OCI-LY7 (cell line): ENCODE data around the gene WBP4. TPM values are rescaled to one million over a fixed set of nuclear protein-coding genes. Genes with fewer than 3 reads are reported as not detected.

Experiments
- BruUV-seq: library from RNA; stranded (reverse); fragments of 400-500 nt; replicated peaks from 2 replicates; lab custom pipeline; 2021; lab: Mats Ljungman, UMichigan
- CTCF ChIA-PET: fragments of 300-600 bp; sonication (Branson Sonifier 250); formaldehyde crosslinking; loops from one replicate; lab custom pipeline; 2022; ENCODE audit warnings: antibody characterized with exemption; ENCODE audit not compliant: unreplicated experiment; lab: Charles Lee
- POLR2A ChIA-PET: fragments of 300-600 bp; sonication (Branson Sonifier 250); formaldehyde crosslinking; loops from one replicate; lab custom pipeline; 2022; ENCODE audit warnings: antibody characterized with exemption; lab: Charles Lee
- DNase-seq: peaks from one replicate; pipeline ENCODE4 v3.0.0-alpha.2; 2015; ENCODE audit warnings: low spot score
- H2AFZ ChIP-seq: fragments of 200-600 bp; sonication (generic), shearing (Covaris generic); 2 replicates; pipeline ENCODE4 v1.6.1; 2014; ENCODE audit warnings: mild to moderate bottlenecking, antibody characterized with exemption, low read length, moderate library complexity
- H3K27ac ChIP-seq: fragments of 200-600 bp; sonication (generic); 2 replicates; pipeline ENCODE4 v1.5.1; 2014; ENCODE audit warnings: mixed run types, low read depth, mild to moderate bottlenecking, moderate library complexity, low read length, inconsistent platforms; ENCODE audit not compliant: poor library complexity, severe bottlenecking
- H3K36me3 ChIP-seq: fragments of 200-600 bp; sonication (generic); 2 replicates; pipeline ENCODE4 v1.6.1; 2014; ENCODE audit warnings: mild to moderate bottlenecking, antibody characterized with exemption, low read length, moderate library complexity, mixed read lengths; ENCODE audit not compliant: insufficient read depth
- H3K4me1 ChIP-seq: fragments of 200-600 bp; sonication (generic); 2 replicates; pipeline ENCODE4 v1.5.1; 2014; ENCODE audit warnings: mild to moderate bottlenecking, low read length; ENCODE audit not compliant: insufficient read depth, poor library complexity, severe bottlenecking
- H3K4me2 ChIP-seq: fragments of 200-600 bp; sonication (generic); 2 replicates; pipeline ENCODE4 v1.6.1; 2014; ENCODE audit warnings: mild to moderate bottlenecking, low read length
- H3K4me3 ChIP-seq: fragments of 200-600 bp; sonication (generic); 2 replicates; pipeline ENCODE4 v1.5.1; 2014; ENCODE audit warnings: mild to moderate bottlenecking, low read depth, low read length; ENCODE audit not compliant: poor library complexity, severe bottlenecking
- H3K79me2 ChIP-seq: fragments of 200-600 bp; sonication (generic); 2 replicates; pipeline ENCODE4 v1.6.1; 2016; ENCODE audit warnings: low read depth, mild to moderate bottlenecking, low read length, moderate library complexity, mixed read lengths; ENCODE audit not compliant: insufficient read depth
- H3K9me2 ChIP-seq: fragments of 200-600 bp; sonication (generic); 2 replicates; pipeline ENCODE4 v1.6.1; 2016; ENCODE audit warnings: mild to moderate bottlenecking, low read length, mixed read lengths; ENCODE audit not compliant: insufficient read depth
- H3K9me3 ChIP-seq: fragments of 200-600 bp; sonication (generic); 2 replicates; pipeline ENCODE4 v1.6.1; 2014; ENCODE audit warnings: mild to moderate bottlenecking, mixed run types, low read length, mixed read lengths
- H4K20me1 ChIP-seq: fragments of 200-600 bp; sonication (generic); 2 replicates; pipeline ENCODE4 v1.6.1; 2014; ENCODE audit warnings: mild to moderate bottlenecking, antibody characterized with exemption, low read length, moderate library complexity, mixed read lengths; ENCODE audit not compliant: insufficient read depth
- CTCF ChIP-seq: fragments of 200-600 bp; sonication (generic); conservative IDR thresholded peaks from 2 replicates; pipeline ENCODE4 v1.5.1; 2014; ENCODE audit warnings: mild to moderate bottlenecking, antibody characterized with exemption, low read length, moderate library complexity, mixed read lengths
- EZH2phosphoT487 ChIP-seq: fragments of 200-600 bp; sonication (generic); IDR thresholded peaks from 2 replicates; pipeline ENCODE4 v1.6.1; 2018; ENCODE audit warnings: low read depth, borderline replicate concordance, mild to moderate bottlenecking, mixed run types, antibody characterized with exemption, low read length, moderate library complexity, mixed read lengths
- intact Hi-C: fragments of 100-400 bp; cut with micrococcal nuclease; formaldehyde crosslinking; loops from one replicate; pipeline ENCODE4 v1.10.0; 2022; ENCODE audit not compliant: unreplicated experiment
- total RNA-seq, 2 experiments: library from RNA; depleted of rRNA in 1 of 2; stranded (reverse); fragments of >200 nt in 1 of 2; shearing (Covaris generic) in 1 of 2; gene quantifications; 2 replicates each; pipeline ENCODE4 v1.2.3, GENCODE V29; 2014 to 2022

The WBP4 gene
- total RNA-seq, 2 experiments from 2014 or later, result 5.9 to 7.3 TPM

GRCh38 chr13:41064493-41064892 is 3.2 kb downstream of the WBP4 start:
- Histone ChIP-seq H3K9me3 (no peaks in the 10 kb centered on the region), H3K27ac (no peak overlapping the region), H3K9me2 (no peaks in the 10 kb centered on the region), H4K20me1 (no peaks in the 10 kb centered on the region), H3K4me2 (peak overlapping the region; percentile 86; the same call in 1 of the 2 replicates), H3K4me3 (no peak overlapping the region), H3K4me1 (peaks cover 19% of the 10 kb centered on the region), H3K36me3 (peaks cover 53% of the 10 kb centered on the region), H2AFZ (no peak overlapping the region), H3K79me2 (peaks cover 42% of the 10 kb centered on the region)
- no peak for DNase-seq
- ChIA-PET POLR2A (no interaction called here), CTCF (no interaction called here)
- TF ChIP-seq CTCF (no peak), EZH2phosphoT487 (no peak)
- intact Hi-C loops, result loop anchor here (5.0 kb wide), 4 partner anchors 248 to 438 kb away; partner anchors contain the start of gene NAA16
- BruUV-seq, result no TSS peak

- no peak overlapping the region for H3K4me3 ChIP-seq
- H3K4me1 ChIP-seq, result peaks cover 19% of the 10 kb centered on the region
- POLR2A ChIA-PET, result interaction anchor here (0.6 kb wide), 1 partner anchor 16 kb away, joined by 3 read pairs; no protein-coding TSS in a partner anchor
- H3K9me3 ChIP-seq, result no peaks in the 10 kb centered on the region
- TF ChIP-seq CTCF, result no peak
- TF ChIP-seq EZH2phosphoT487, result no peak
- no peaks in the 10 kb centered on the region for H4K20me1 ChIP-seq
- no TSS peak for BruUV-seq
- no peak overlapping the region for H3K4me2 ChIP-seq
- no peak overlapping the region for H3K27ac ChIP-seq
- intact Hi-C loops, result no loop called here
- peaks cover 36% of the 10 kb centered on the region for H3K79me2 ChIP-seq
- no peaks in the 10 kb centered on the region for H3K9me2 ChIP-seq
- peaks cover 58% of the 10 kb centered on the region for H3K36me3 ChIP-seq
- no peak for DNase-seq
- no peak overlapping the region for H2AFZ ChIP-seq
- CTCF ChIA-PET, result no interaction called here
Observed at GRCh38 chr13:41065078-41065477, 3.8 kb downstream of the WBP4 start.

GRCh38 chr13:41074523-41074922 is 13.2 kb downstream of the WBP4 start:
- intact Hi-C loops, result loop anchor here (10.0 kb wide), 1 partner anchor 580 kb away; no protein-coding TSS in a partner anchor
- BruUV-seq, result no TSS peak
- no peak for DNase-seq
- Histone ChIP-seq H2AFZ (no peak overlapping the region), H3K9me2 (no peaks in the 10 kb centered on the region), H3K4me2 (no peak overlapping the region), H3K79me2 (no peaks in the 10 kb centered on the region), H3K4me1 (no peaks in the 10 kb centered on the region), H4K20me1 (no peaks in the 10 kb centered on the region), H3K4me3 (no peak overlapping the region), H3K36me3 (peaks cover 68% of the 10 kb centered on the region), H3K9me3 (no peaks in the 10 kb centered on the region), H3K27ac (no peak overlapping the region)
- POLR2A ChIA-PET, result interaction anchor here (0.6 kb wide), 1 partner anchor 22 kb away, joined by 4 read pairs; no protein-coding TSS in a partner anchor
- TF ChIP-seq EZH2phosphoT487 (no peak), CTCF (no peak)
- CTCF ChIA-PET, result no interaction called here
